Measurements from ENCODE around the gene SLC35G1. TPM values are rescaled to one million over a fixed set of nuclear protein-coding genes. Genes with fewer than 3 reads are reported as not detected.

Gene SLC35G1
- polyA plus RNA-seq, 3 donors, result 7.3 to 9.1 (median 8.5) TPM

- peak in 1 of 3 donors; percentile 51 for DNase-seq (ENCODE audit: low read depth in 3 of 3, low spot score in 2 of 3)
Observed at GRCh38 chr10:93947055-93947454, 53.3 kb downstream of the SLC35G1 start.

GRCh38 chr10:93947524-93947923, 53.7 kb downstream of the SLC35G1 start:
- no peak for DNase-seq (ENCODE audit: low read depth in 3 of 3, low spot score in 2 of 3)

- no peak for DNase-seq (ENCODE audit: low read depth in 3 of 3, low spot score in 2 of 3)
Observed at GRCh38 chr10:93951905-93952304, 58.1 kb downstream of the SLC35G1 start.

Other genes starting within 250 kb of the SLC35G1 start
- 10 to 100 TPM; 26.8 to 37.9 (median 33.1) TPM for gene FRA10AC1, start 191.4 kb upstream of the SLC35G1 start, polyA plus RNA-seq (ENCODE audit: insufficient read length in 3 of 3)
- gene LGI1, start 136.0 kb upstream of the SLC35G1 start, polyA plus RNA-seq (ENCODE audit: insufficient read length in 3 of 3), result 1 to 10 TPM; 4.8 to 6.0 (median 5.4) TPM
- 10 to 100 TPM; 34.9 to 36.8 (median 35.3) TPM for gene PLCE1, start 100.0 kb downstream of the SLC35G1 start, polyA plus RNA-seq (ENCODE audit: insufficient read length in 3 of 3)

Data from right renal cortex interstitium (tissue), 3 donors.